Psoas muscle (tissue), 8 donors: ENCODE measurements around the gene NXPH2. TPM values are rescaled to one million over a fixed set of nuclear protein-coding genes. Genes with fewer than 3 reads are reported as not detected.

Experiments
- ATAC-seq, 4 donors: fragments of 200-7000 bp; cut with Tn5 transposase; one replicate each; pipeline ENCODE4 v1.9.1; 2020; ENCODE audit warnings: moderate library complexity in 3 of 4, mild to moderate bottlenecking in 2 of 4
- DNase-seq, 2 donors: peaks; one replicate each; pipeline ENCODE4 v3.0.0-alpha.2; 2020
- H3K27ac ChIP-seq: fragments of 200-600 bp; one replicate; pipeline ENCODE4 v1.8.0; 2022
- H3K27me3 ChIP-seq, 3 donors: fragments of 200-600 bp in 1 of 3; one replicate each; pipeline versions ENCODE4 v1.6.1 to v1.8.0; 2013 to 2022; ENCODE audit warnings: low read length in 2 of 3, mild to moderate bottlenecking in 2 of 3, moderate library complexity in 1 of 3; ENCODE audit not compliant: insufficient read depth in 3 of 3
- H3K36me3 ChIP-seq, 2 donors: fragments of 200-600 bp in 1 of 2; one replicate each; pipeline versions ENCODE4 v1.6.1 to v1.8.0; 2013 to 2022; ENCODE audit warnings: low read depth in 1 of 2, mild to moderate bottlenecking in 1 of 2, moderate library complexity in 1 of 2; ENCODE audit not compliant: insufficient read depth in 1 of 2
- H3K4me1 ChIP-seq: fragments of 200-600 bp; one replicate; pipeline ENCODE4 v1.8.0; 2022
- H3K4me3 ChIP-seq: fragments of 200-600 bp; one replicate; pipeline ENCODE4 v1.8.0; 2022; ENCODE audit warnings: mild to moderate bottlenecking
- H3K9me3 ChIP-seq: fragments of 200-600 bp; one replicate; pipeline ENCODE4 v1.8.0; 2022
- CTCF ChIP-seq: fragments of 200-600 bp; IDR thresholded peaks from one replicate; pipeline ENCODE4 v1.8.0; 2022; ENCODE audit warnings: antibody characterized with exemption
- WGBS, 3 donors: extraction: QIAGEN DNeasy Blood & Tissue Kit; methylation state at CpG; one replicate each; pipeline versions ENCODE4 v1.1.6 to v1.1.7; 2013; 5-methylcytosine and 5-hydroxymethylcytosine counted together
- intact Hi-C, 2 donors: fragments of 100-400 bp; cut with DNase I; formaldehyde crosslinking; loops; one replicate each; pipeline versions ENCODE4 v1.11.0 to v1.14.2; 2022
- polyA plus RNA-seq, 3 donors: library from polyadenylated mRNA; stranded (reverse); fragments of 200-250 nt; gene quantifications; one replicate each; pipeline ENCODE4 v1.2.3, GENCODE V29; 2013
- total RNA-seq, 4 donors: library from RNA; stranded (reverse); fragmentation: NEBNext Ultra II Directional in 2 of 4; extraction: Animal tissue kit (Norgen Biotek cat#: 25700) in 2 of 4; gene quantifications; one replicate each; pipeline versions ENCODE4 v1.2.1 to v1.2.4, GENCODE V29; 2021 to 2023
- donor health status: healthy with polysubstance abuse.
- donor health status: DM: no; HTN: no; CAD: no; lungs with moderate emphysema.
- donor health status: Bipolar disorder and iron deficiency.
- donor health status: healthy.
- donor health status: DM: yes; HTN: yes; CAD: no.
- donor health status: DM: no; HTN: no; CAD: no.
- donor health status: DM: no; HTN: no; CAD: no.
- donor health status: DM: yes; HTN: yes; CAD: no.

Gene NXPH2
- total and polyA plus RNA-seq, 7 donors, result 0.14 TPM; not detected in 6

- Histone ChIP-seq H3K27ac (no peak overlapping the region), H3K27me3 (no peaks in the 10 kb centered on the region), H3K4me1 (no peaks in the 10 kb centered on the region), H3K4me3 (no peak overlapping the region), H3K9me3 (no peaks in the 10 kb centered on the region), H3K36me3 (no peaks in the 10 kb centered on the region)
- 80 to 83% (median 81%) methylated on average over 8 of the region's 8 CpGs for WGBS, 3 donors
- no peak for ATAC-seq
- no peak for DNase-seq
- intact Hi-C loops, result no loop called here
- TF ChIP-seq CTCF, result no peak
Measured at GRCh38 chr2:138699421-138699820, 80.8 kb downstream of the NXPH2 start.

- H3K4me3 ChIP-seq, result no peak overlapping the region
- WGBS, 3 donors, result 93 to 95% (median 94%) methylated on average over 6 of the region's 6 CpGs
- DNase-seq (no peak), ATAC-seq (no peak)
- no peaks in the 10 kb centered on the region for H3K27me3 ChIP-seq
- intact Hi-C loops, result no loop called here
- no peaks in the 10 kb centered on the region for H3K4me1 ChIP-seq
- no peak overlapping the region for H3K27ac ChIP-seq
- H3K36me3 ChIP-seq, result no peaks in the 10 kb centered on the region
- no peaks in the 10 kb centered on the region for H3K9me3 ChIP-seq
- no peak for TF ChIP-seq CTCF
Measured at GRCh38 chr2:138698428-138698827, 81.8 kb downstream of the NXPH2 start.

GRCh38 chr2:138691667-138692066 lies 88.5 kb downstream of the NXPH2 start:
- TF ChIP-seq CTCF, result no peak
- Histone ChIP-seq H3K36me3 (no peaks in the 10 kb centered on the region), H3K4me3 (no peak overlapping the region), H3K27ac (no peak overlapping the region), H3K27me3 (no peaks in the 10 kb centered on the region), H3K9me3 (no peaks in the 10 kb centered on the region), H3K4me1 (no peaks in the 10 kb centered on the region)
- intact Hi-C loops, result no loop called here
- WGBS, 3 donors, result 88 to 99% (median 94%) methylated on average over 1 of the region's 1 CpG
- ATAC-seq (no peak), DNase-seq (no peak)

GRCh38 chr2:138689705-138690104 lies 90.5 kb downstream of the NXPH2 start:
- H3K4me1 ChIP-seq, result no peaks in the 10 kb centered on the region
- H3K9me3 ChIP-seq, result no peaks in the 10 kb centered on the region
- H3K27me3 ChIP-seq, result no peaks in the 10 kb centered on the region
- TF ChIP-seq CTCF, result no peak
- DNase-seq (no peak), ATAC-seq (no peak)
- H3K27ac ChIP-seq, result no peak overlapping the region
- no peaks in the 10 kb centered on the region for H3K36me3 ChIP-seq
- no peak overlapping the region for H3K4me3 ChIP-seq
- WGBS, 3 donors, result 62 to 65% (median 64%) methylated on average over 4 of the region's 4 CpGs
- intact Hi-C loops, result no loop called here

- Histone ChIP-seq H3K36me3 (no peaks in the 10 kb centered on the region), H3K4me1 (no peaks in the 10 kb centered on the region), H3K27me3 (no peaks in the 10 kb centered on the region), H3K9me3 (no peaks in the 10 kb centered on the region), H3K27ac (no peak overlapping the region), H3K4me3 (no peak overlapping the region)
- ATAC-seq (no peak), DNase-seq (no peak)
- WGBS, 3 donors, result 78 to 92% (median 80%) methylated on average over 2 of the region's 2 CpGs
- intact Hi-C loops, result no loop called here
- no peak for TF ChIP-seq CTCF
Measured at GRCh38 chr2:138682163-138682562, 98.0 kb downstream of the NXPH2 start.
